H9 (cell line): Measurements from ENCODE around the gene B9D1. TPM values are rescaled to one million over a fixed set of nuclear protein-coding genes. Genes with fewer than 3 reads are reported as not detected.

Experiments
- DNase-seq: peaks from one replicate; pipeline ENCODE4 v3.0.0-alpha.2; 2017
- H2AFZ ChIP-seq: one replicate; pipeline ENCODE4 v1.6.1; 2013; ENCODE audit warnings: mild to moderate bottlenecking, low read length, control low read depth, moderate library complexity
- H2AK5ac ChIP-seq: 2 replicates; pipeline ENCODE4 v1.6.1; 2013; ENCODE audit warnings: low read length, control low read depth, mixed read lengths; ENCODE audit not compliant: insufficient read length
- H2BK120ac ChIP-seq: one replicate; pipeline ENCODE4 v1.6.1; 2013; ENCODE audit warnings: low read depth, mild to moderate bottlenecking, low read length, control low read depth, inconsistent platforms; ENCODE audit not compliant: poor library complexity, severe bottlenecking
- H2BK12ac ChIP-seq: 2 replicates; pipeline ENCODE4 v1.6.1; 2013; ENCODE audit warnings: low read length, control low read depth, mixed read lengths, low read depth; ENCODE audit not compliant: insufficient read length
- H2BK15ac ChIP-seq: 2 replicates; pipeline ENCODE4 v1.6.1; 2013; ENCODE audit warnings: low read depth, low read length, control low read depth
- H2BK20ac ChIP-seq: one replicate; pipeline ENCODE4 v1.6.1; 2013; ENCODE audit warnings: low read depth, mild to moderate bottlenecking, low read length, control low read depth, inconsistent platforms; ENCODE audit not compliant: poor library complexity, severe bottlenecking
- H2BK5ac ChIP-seq: 2 replicates; pipeline ENCODE4 v1.6.1; 2013; ENCODE audit warnings: low read length, control low read depth, mixed read lengths; ENCODE audit not compliant: insufficient read length
- H3K14ac ChIP-seq: 2 replicates; pipeline ENCODE4 v1.6.1; 2013; ENCODE audit warnings: low read length, control low read depth; ENCODE audit not compliant: insufficient read depth
- H3K18ac ChIP-seq: 2 replicates; pipeline ENCODE4 v1.6.1; 2013; ENCODE audit warnings: low read depth, mild to moderate bottlenecking, mixed read lengths, low read length, control low read depth; ENCODE audit not compliant: insufficient read length
- H3K23ac ChIP-seq: 2 replicates; pipeline ENCODE4 v1.6.1; 2013; ENCODE audit warnings: low read length, control low read depth, mixed read lengths, low read depth; ENCODE audit not compliant: insufficient read length
- H3K23me2 ChIP-seq: 2 replicates; pipeline ENCODE4 v1.6.1; 2013; ENCODE audit warnings: low read depth, mild to moderate bottlenecking, mixed read lengths, low read length, control low read depth; ENCODE audit not compliant: insufficient read length, poor library complexity, severe bottlenecking
- H3K27ac ChIP-seq: 2 replicates; pipeline ENCODE4 v1.5.1; 2013; ENCODE audit warnings: low read length, control low read depth, mixed read lengths, low read depth; ENCODE audit not compliant: insufficient read length
- H3K27me3 ChIP-seq: 2 replicates; pipeline ENCODE4 v1.6.1; 2013; ENCODE audit warnings: low read length, control low read depth, inconsistent platforms; ENCODE audit not compliant: insufficient read depth
- H3K4ac ChIP-seq: 2 replicates; pipeline ENCODE4 v1.6.1; 2013; ENCODE audit warnings: low read depth, mild to moderate bottlenecking, control low read depth, inconsistent platforms, low read length, moderate library complexity
- H3K4me1 ChIP-seq: 2 replicates; pipeline ENCODE4 v1.6.1; 2013; ENCODE audit warnings: low read length, control low read depth, inconsistent platforms; ENCODE audit not compliant: insufficient read depth
- H3K4me2 ChIP-seq: 2 replicates; pipeline ENCODE4 v1.6.1; 2013; ENCODE audit warnings: low read length, control low read depth, mixed read lengths; ENCODE audit not compliant: insufficient read length, insufficient read depth
- H3K56ac ChIP-seq: 2 replicates; pipeline ENCODE4 v1.6.1; 2013; ENCODE audit warnings: low read depth, mild to moderate bottlenecking, mixed read lengths, low read length, control low read depth; ENCODE audit not compliant: insufficient read length
- H3K79me1 ChIP-seq: 2 replicates; pipeline ENCODE4 v1.6.1; 2013; ENCODE audit warnings: low read depth, mild to moderate bottlenecking, moderate library complexity, low read length, control low read depth, inconsistent platforms; ENCODE audit not compliant: insufficient read depth, poor library complexity, severe bottlenecking
- H3K79me2 ChIP-seq: 2 replicates; pipeline ENCODE4 v1.6.1; 2013; ENCODE audit warnings: low read length, control low read depth, inconsistent platforms; ENCODE audit not compliant: insufficient read depth
- H3K9ac ChIP-seq: 2 replicates; pipeline ENCODE4 v1.6.1; 2013; ENCODE audit warnings: low read length, control low read depth, mixed read lengths; ENCODE audit not compliant: insufficient read length; ENCODE audit errors: extremely low read depth
- H3K9me3 ChIP-seq: one replicate; pipeline ENCODE4 v1.6.1; 2013; ENCODE audit warnings: low read depth, low read length, inconsistent platforms; ENCODE audit not compliant: control insufficient read depth
- H3T11ph ChIP-seq: one replicate; pipeline ENCODE4 v1.6.1; 2013; ENCODE audit warnings: mild to moderate bottlenecking, low read length, control low read depth, inconsistent platforms
- H4K20me1 ChIP-seq: one replicate; pipeline ENCODE4 v1.6.1; 2013; ENCODE audit not compliant: control insufficient read depth, insufficient read length, insufficient read depth
- H4K5ac ChIP-seq: 2 replicates; pipeline ENCODE4 v1.6.1; 2013; ENCODE audit warnings: low read depth, mild to moderate bottlenecking, mixed read lengths, low read length, control low read depth; ENCODE audit not compliant: insufficient read length
- H4K8ac ChIP-seq: replicated peaks from 2 replicates; pipeline ENCODE4 v1.6.1; 2013; ENCODE audit warnings: low read length, control low read depth, mixed read lengths, low read depth; ENCODE audit not compliant: insufficient read length
- H4K91ac ChIP-seq: 2 replicates; pipeline ENCODE4 v1.6.1; 2013; ENCODE audit warnings: low read depth, mild to moderate bottlenecking, moderate library complexity, mixed read lengths, low read length, control low read depth; ENCODE audit not compliant: insufficient read length
- H3K27ac Mint-ChIP-seq, 3 experiments: 2 replicates in 2 of 3; 3 replicates in 1 of 3; pipeline ENCODE4 v1.8.0; 2020 to 2021; ENCODE audit warnings: mixed read lengths in 3 of 3, mild to moderate bottlenecking in 1 of 3, moderate library complexity in 1 of 3
- H3K27me3 Mint-ChIP-seq: 2 replicates; pipeline ENCODE4 v1.8.0; 2021; ENCODE audit warnings: low read depth, mild to moderate bottlenecking, moderate library complexity, mixed read lengths
- H3K36me3 Mint-ChIP-seq, 3 experiments: 2 replicates in 2 of 3; 3 replicates in 1 of 3; pipeline ENCODE4 v1.8.0; 2020 to 2021; ENCODE audit warnings: low read depth in 3 of 3, mixed read lengths in 3 of 3; ENCODE audit not compliant: insufficient read depth in 1 of 3
- H3K4me1 Mint-ChIP-seq, 2 experiments: 2 replicates each; pipeline ENCODE4 v1.8.0; 2020; ENCODE audit warnings: mixed read lengths in 2 of 2
- H3K4me3 Mint-ChIP-seq, 2 experiments: 2 replicates in 1 of 2; 3 replicates in 1 of 2; pipeline ENCODE4 v1.8.0; 2020 to 2021; ENCODE audit warnings: mild to moderate bottlenecking in 2 of 2, mixed read lengths in 2 of 2, moderate library complexity in 1 of 2
- H3K9me3 Mint-ChIP-seq, 2 experiments: 2 replicates in 1 of 2; 3 replicates in 1 of 2; pipeline ENCODE4 v1.8.0; 2020; ENCODE audit warnings: mild to moderate bottlenecking in 2 of 2, mixed read lengths in 2 of 2, moderate library complexity in 1 of 2
- CTCF ChIP-seq: fragments of 200-600 bp; sonication (generic); conservative IDR thresholded peaks from 3 replicates; pipeline ENCODE4 v1.8.0; 2021; ENCODE audit warnings: antibody characterized with exemption, mild to moderate bottlenecking
- WGBS: extraction: QIAGEN DNeasy Blood & Tissue Kit; methylation state at CpG from one replicate; pipeline ENCODE4 v1.1.7; 2013; ENCODE audit warnings: missing lambda C conversion rate, low lambda C conversion rate, mixed read lengths; ENCODE audit not compliant: insufficient read length; ENCODE audit errors: extremely low coverage; 5-methylcytosine and 5-hydroxymethylcytosine counted together
- total RNA-seq: library from RNA; stranded (reverse); gene quantifications from 2 replicates; pipeline ENCODE4 v1.2.1, GENCODE V29; 2021

Gene B9D1
- total RNA-seq, 1 experiment from 2014 or later = 30.4 TPM

- Histone ChIP-seq H3K4me2 (peak overlapping the region; percentile 19), H4K5ac (no peak overlapping the region), H3K18ac (no peak overlapping the region), H4K8ac (no peak overlapping the region), H3K9ac (no peak overlapping the region), H2BK12ac (no peak overlapping the region), H2AK5ac (no peak overlapping the region), H2BK15ac (no peak overlapping the region), H3K79me2 (no peaks in the 10 kb centered on the region), H3K4ac (no peak overlapping the region), H3K9me3 (no peaks in the 10 kb centered on the region), H3K79me1 (no peaks in the 10 kb centered on the region), H3K4me1 (peaks cover 4% of the 10 kb centered on the region; the same call in 1 of the 2 replicates), H2BK120ac (no peak overlapping the region), H2AFZ (no peak overlapping the region), H3K27me3 (no peaks in the 10 kb centered on the region), H3K23ac (no peak overlapping the region), H3K27ac (no peak overlapping the region), H3T11ph (no peak overlapping the region), H2BK5ac (no peak overlapping the region), H3K14ac (no peak overlapping the region), H4K20me1 (no peaks in the 10 kb centered on the region), H3K23me2 (no peaks in the 10 kb centered on the region), H4K91ac (no peak overlapping the region), H3K56ac (no peak overlapping the region), H2BK20ac (no peak overlapping the region)
- peaks cover 19 to 39% (median 38%) of the 10 kb centered on the region in 3 experiments for H3K36me3 Mint-ChIP-seq
- no peak for TF ChIP-seq CTCF
- no CpG with 5 or more reads among the region's 20 CpGs for WGBS
- DNase-seq = no peak
- peaks cover 38 to 56% of the 10 kb centered on the region in 2 experiments for H3K4me1 Mint-ChIP-seq
- H3K27ac Mint-ChIP-seq = peak overlapping the region in 2 of 3 experiments; percentile 82 to 92; a peak in 4 of 7 replicates
- peaks cover 0 to 2% of the 10 kb centered on the region in 2 experiments; a peak in 1 of 5 replicates for H3K9me3 Mint-ChIP-seq
- no peaks in the 10 kb centered on the region for H3K27me3 Mint-ChIP-seq
- peak overlapping the region in 1 of 2 experiments; percentile 56; a peak in 3 of 5 replicates for H3K4me3 Mint-ChIP-seq
These were observed 23.8 kb upstream of the B9D1 start for GRCh38 chr17:19386051-19386929.
